ENCODE data around the gene FER1L5. TPM values are rescaled to one million over a fixed set of nuclear protein-coding genes. Genes with fewer than 3 reads are reported as not detected.

FER1L5 gene
- total and polyA plus RNA-seq, 9 of the 15 experiments (the other 6 are each of a cell fraction or from before 2014, with no cell fraction given), result 0.01 TPM; not detected in 6

DNA sequence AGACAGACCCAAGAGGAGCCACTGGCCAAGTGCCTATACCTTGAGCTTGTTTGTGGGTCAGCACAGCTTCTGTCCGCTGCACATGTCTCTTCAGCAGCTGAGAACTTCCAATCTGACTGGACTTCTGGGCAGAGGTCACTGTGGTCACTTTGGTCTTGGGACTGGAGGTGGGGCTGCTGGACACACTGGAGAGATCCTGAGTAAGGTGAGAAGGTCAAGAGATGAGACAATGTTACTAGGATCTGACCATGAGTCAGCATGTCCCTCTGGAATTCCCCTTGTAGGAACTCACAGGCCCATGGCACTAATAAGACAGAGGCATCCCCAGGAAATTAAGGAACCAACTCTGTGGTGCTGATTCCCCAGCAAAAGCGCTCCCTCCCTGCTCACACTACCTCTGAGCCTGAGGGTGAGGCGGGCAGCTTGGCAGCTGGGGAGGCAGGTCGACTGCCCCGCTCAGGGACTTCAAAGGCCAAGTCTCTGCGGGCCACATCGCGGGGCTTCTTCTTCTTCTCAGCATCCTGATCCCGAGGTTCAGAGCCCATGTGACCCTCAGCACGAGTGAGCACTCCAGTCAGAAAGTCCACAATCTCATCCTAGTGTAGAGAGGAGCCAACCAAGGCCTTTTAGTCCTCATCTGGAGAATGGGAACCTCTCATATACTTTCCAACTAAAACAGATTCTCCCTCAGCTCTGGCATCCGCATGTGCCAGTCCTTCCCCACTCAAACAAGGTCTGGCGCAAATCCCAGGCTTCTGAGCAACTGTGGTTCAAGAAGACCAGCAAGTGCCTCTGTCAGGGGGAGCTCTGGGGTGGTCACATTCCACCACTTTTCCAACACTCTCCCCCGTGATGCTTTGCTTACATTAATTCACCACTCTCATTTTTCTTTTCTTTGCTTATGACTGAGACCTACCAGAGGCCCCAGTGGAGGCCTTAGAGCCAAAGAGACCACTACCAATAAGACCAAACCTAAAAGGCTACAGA, 33.8 kb upstream of the FER1L5 start (continued):
- TF ChIP-seq, protein P1, sequence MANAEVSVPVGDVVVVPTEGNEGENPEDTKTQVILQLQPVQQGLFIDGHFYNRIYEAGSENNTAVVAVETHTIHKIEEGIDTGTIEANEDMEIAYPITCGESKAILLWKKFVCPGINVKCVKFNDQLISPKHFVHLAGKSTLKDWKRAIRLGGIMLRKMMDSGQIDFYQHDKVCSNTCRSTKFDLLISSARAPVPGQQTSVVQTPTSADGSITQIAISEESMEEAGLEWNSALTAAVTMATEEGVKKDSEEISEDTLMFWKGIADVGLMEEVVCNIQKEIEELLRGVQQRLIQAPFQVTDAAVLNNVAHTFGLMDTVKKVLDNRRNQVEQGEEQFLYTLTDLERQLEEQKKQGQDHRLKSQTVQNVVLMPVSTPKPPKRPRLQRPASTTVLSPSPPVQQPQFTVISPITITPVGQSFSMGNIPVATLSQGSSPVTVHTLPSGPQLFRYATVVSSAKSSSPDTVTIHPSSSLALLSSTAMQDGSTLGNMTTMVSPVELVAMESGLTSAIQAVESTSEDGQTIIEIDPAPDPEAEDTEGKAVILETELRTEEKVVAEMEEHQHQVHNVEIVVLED (CRISPR knock-in tag; IDR thresholded peaks at IDR 0.05), result no peak
- TF ChIP-seq KLF1 (tag; IDR thresholded peaks at IDR 0.05) (no peak), ZNF668 (CRISPR knock-in tag; IDR thresholded peaks at IDR 0.05) (no peak), LEF1 (IDR thresholded peaks at IDR 0.05) (no peak)

GRCh38 chr2:96616128-96616527, 26.4 kb upstream of the FER1L5 start:
- no peak overlapping the region for H3K9ac ChIP-seq (ENCODE audit: insufficient read depth in 1 of 2, low read depth in 2 of 2, low read length in 2 of 2)
- no peak for ATAC-seq
- FAIRE-seq, result no peak
- DNase-seq (ENCODE audit: extremely low read depth in 1 of 4, low spot score in 3 of 4), result no peak
- H3K9me3 ChIP-seq (replicated peaks; ENCODE audit: control insufficient read depth, insufficient read depth, low read depth, low read length), result no peaks in the 10 kb centered on the region
- no peak overlapping the region for H3K4me3 ChIP-seq
- intact Hi-C loops (cut with micrococcal nuclease), result no loop called here
- WGBS (ENCODE audit: insufficient coverage, low coverage, missing lambda C conversion rate), result 93% methylated on average over 1 of the region's 1 CpG
- in situ Hi-C loops (cut with MboI), result no loop called here
- H3K36me3 ChIP-seq (ENCODE audit: control insufficient read depth, insufficient read depth, low read length), result peaks cover 86% of the 10 kb centered on the region
- CTCF ChIA-PET (ENCODE audit: low intra/inter-chr PET ratio), result no interaction called here
- no peaks in the 10 kb centered on the region for H3K9me1 ChIP-seq (ENCODE audit: control insufficient read depth, insufficient read depth, low read length)
- BruUV-seq (replicated peaks), result no TSS peak
- POLR2A ChIA-PET, result interaction anchor here (1.3 kb wide), 1 partner anchor 14 kb away, joined by 3 read pairs; no protein-coding TSS in a partner anchor
- H3K79me2 ChIP-seq (ENCODE audit: control insufficient read depth, insufficient read depth, low read length), result 0 out of 3 replicates have a peak, but pooled peaks cover 3% of the 10 kb centered on the region
- no peaks in the 10 kb centered on the region for H3K27me3 ChIP-seq (ENCODE audit: control insufficient read depth in 2 of 2, insufficient read depth in 2 of 2, low read length in 2 of 2)
- H2AFZ ChIP-seq (ENCODE audit: low read depth, low read length), result no peak overlapping the region
- H3K4me1 ChIP-seq (replicated peaks in 1 of 2; ENCODE audit: control insufficient read depth in 2 of 2, insufficient read depth in 2 of 2, low read length in 2 of 2), result no peaks in the 10 kb centered on the region; a peak in 1 of 5 replicates
- H3K4me2 ChIP-seq (ENCODE audit: insufficient read depth, low read length), result no peak overlapping the region
- H3K27ac ChIP-seq (ENCODE audit: extremely low read depth, low read depth, low read length), result no peak overlapping the region
- H4K20me1 ChIP-seq (replicated peaks; ENCODE audit: control insufficient read depth, insufficient read depth, low read length), result no peaks in the 10 kb centered on the region
- TF ChIP-seq BRF1 (IDR thresholded peaks at IDR 0.05; ENCODE audit: borderline replicate concordance, extremely low read depth, insufficient read length), result no peak
- no peak for TF ChIP-seq RBM17 (IDR thresholded peaks at IDR 0.05; ENCODE audit: borderline replicate concordance, low read depth, low read length)
- TF ChIP-seq MYC (IDR thresholded peaks at IDR 0.05; ENCODE audit: low read depth, low read length), result no peak
- no peak for TF ChIP-seq MYC (CRISPR knock-in tag; IDR thresholded peaks at IDR 0.05; ENCODE audit: borderline replicate concordance, low read depth)
- TF ChIP-seq, protein P2, sequence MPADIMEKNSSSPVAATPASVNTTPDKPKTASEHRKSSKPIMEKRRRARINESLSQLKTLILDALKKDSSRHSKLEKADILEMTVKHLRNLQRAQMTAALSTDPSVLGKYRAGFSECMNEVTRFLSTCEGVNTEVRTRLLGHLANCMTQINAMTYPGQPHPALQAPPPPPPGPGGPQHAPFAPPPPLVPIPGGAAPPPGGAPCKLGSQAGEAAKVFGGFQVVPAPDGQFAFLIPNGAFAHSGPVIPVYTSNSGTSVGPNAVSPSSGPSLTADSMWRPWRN (IDR thresholded peaks at IDR 0.05; ENCODE audit: low read depth), result no peak
- no peak for TF ChIP-seq E2F3 (CRISPR knock-in tag; IDR thresholded peaks at IDR 0.05)
- TF ChIP-seq ZBTB7A (IDR thresholded peaks at IDR 0.05; ENCODE audit: borderline replicate concordance, control insufficient read depth, low read depth, low read length), result no peak
- no peak for TF ChIP-seq NFATC3 (IDR thresholded peaks at IDR 0.05)
- TF ChIP-seq ETV6 (IDR thresholded peaks at IDR 0.05; ENCODE audit: borderline replicate concordance in 1 of 2, low read depth in 2 of 2, low read length in 1 of 2), result no peak
- no peak for TF ChIP-seq ETV6 (CRISPR knock-in tag; IDR thresholded peaks at IDR 0.05; ENCODE audit: borderline replicate concordance)
- no peak for TF ChIP-seq RNF2 (IDR thresholded peaks at IDR 0.05)
- no peak for TF ChIP-seq ZNF23 (CRISPR knock-in tag; IDR thresholded peaks at IDR 0.05)
- TF ChIP-seq, protein P1 (CRISPR knock-in tag; IDR thresholded peaks at IDR 0.05), result no peak
- no peak for TF ChIP-seq KLF10 (CRISPR knock-in tag; IDR thresholded peaks at IDR 0.05)
